NCI-H1436 (cell line): Measurements from ENCODE around the gene TXN2.
"Not testable (repeated sequence)": the region's sequence is repeated elsewhere in the genome, so short reads cannot be mapped to it uniquely, and the experiment has no call there.

Source experiments
- DNase-seq: peaks from one replicate; lab custom pipeline; 2025; lab: John Stamatoyannopoulos, UW

TXN2 gene

GRCh38 chr22:36431977-36432376 is 49.5 kb downstream of the TXN2 start:
- DNase-seq = no peak

- DNase-seq = no peak
Measured at GRCh38 chr22:36430863-36431262, 50.6 kb downstream of the TXN2 start.

- not testable (repeated sequence) for DNase-seq
Measured at GRCh38 chr22:36427952-36428351, 53.5 kb downstream of the TXN2 start.

- DNase-seq = no peak
Measured at GRCh38 chr22:36425977-36426523, 55.4 kb downstream of the TXN2 start.

- DNase-seq = no peak
Measured at GRCh38 chr22:36424901-36425579, 56.4 kb downstream of the TXN2 start.

- DNase-seq = not testable (repeated sequence)
Measured at GRCh38 chr22:36424466-36424865, 57.0 kb downstream of the TXN2 start.

- DNase-seq = no peak
Measured at GRCh38 chr22:36423461-36424404, 57.7 kb downstream of the TXN2 start.

- DNase-seq = peak; percentile 54
Measured at GRCh38 chr22:36422287-36423014, 59.0 kb downstream of the TXN2 start.

- DNase-seq = no peak
Measured at GRCh38 chr22:36419912-36420882, 61.2 kb downstream of the TXN2 start.

- no peak for DNase-seq
Measured at GRCh38 chr22:36419177-36419911, 62.1 kb downstream of the TXN2 start.

- no peak for DNase-seq
Measured at GRCh38 chr22:36417281-36417686, 64.2 kb downstream of the TXN2 start.
